ENCODE measurements around the gene DSE.
A peak's percentile ranks its signal among the peaks of the same experiment; 100 is the strongest.
"Not testable (repeated sequence)": the region's sequence is repeated elsewhere in the genome, so short reads cannot be mapped to it uniquely, and the experiment has no call there.

The DSE gene

GRCh38 chr6:116370760-116371119 lies at the start of gene DSE:
TSS of gene DSE (plus strand) at chr6:116370947. CDS start at chr6:116399251, 28,304 bp downstream.
- Histone ChIP-seq H3K27ac (ENCODE audit: low read depth, low read length) (peak within 1 kb of the TSS; percentile 84), H3K27me3 (ENCODE audit: control insufficient read depth in 1 of 2, insufficient read depth in 2 of 2, low read length in 2 of 2) (peaks cover 0 to 4% of the 10 kb centered on the region in 2 donors), H3K4me1 (ENCODE audit: control insufficient read depth in 1 of 2, insufficient read depth in 2 of 2, low read length in 2 of 2) (peaks cover 4 to 6% of the 10 kb centered on the region in 2 donors), H3K4me3 (ENCODE audit: low read depth in 1 of 2, low read length in 2 of 2) (peak within 1 kb of the TSS; percentile 68 to 70), H3K9ac (ENCODE audit: low read depth in 1 of 2, low read length in 2 of 2) (peak within 1 kb of the TSS; percentile 51 to 64), H3K36me3 (ENCODE audit: control insufficient read depth in 1 of 2, insufficient read depth in 2 of 2, low read length in 2 of 2) (no peaks in the 10 kb centered on the region), H3K9me3 (ENCODE audit: control insufficient read depth in 1 of 2, low read length in 2 of 2) (no peaks in the 10 kb centered on the region)

DNA sequence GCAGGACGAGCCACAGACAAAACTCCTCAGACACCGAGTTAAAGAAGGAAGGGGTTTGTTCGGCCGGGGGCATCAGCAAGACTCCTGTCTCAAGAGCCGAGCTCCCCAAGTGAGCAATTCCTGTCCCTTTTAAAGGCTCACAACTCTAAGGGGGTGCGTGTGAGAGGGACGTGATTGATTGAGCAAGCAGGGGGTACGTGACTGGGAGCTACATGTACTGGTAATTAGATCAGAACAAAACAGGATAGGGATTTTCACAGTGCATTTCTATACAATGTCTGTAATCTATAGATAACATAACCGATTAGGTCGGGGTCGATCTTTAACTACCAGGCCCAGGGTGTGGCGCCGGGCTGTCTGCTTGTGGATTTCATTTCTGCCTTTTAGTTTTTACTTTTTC lies 48.8 kb upstream of the DSE start:
- not testable (repeated sequence) for H3K9me3 ChIP-seq (ENCODE audit: control insufficient read depth in 1 of 2, low read length in 2 of 2); H3K9ac ChIP-seq (ENCODE audit: low read depth in 1 of 2, low read length in 2 of 2); H3K27ac ChIP-seq (ENCODE audit: low read depth, low read length); H3K36me3 ChIP-seq (ENCODE audit: control insufficient read depth in 1 of 2, insufficient read depth in 2 of 2, low read length in 2 of 2); H3K27me3 ChIP-seq (ENCODE audit: control insufficient read depth in 1 of 2, insufficient read depth in 2 of 2, low read length in 2 of 2); H3K4me1 ChIP-seq (ENCODE audit: control insufficient read depth in 1 of 2, insufficient read depth in 2 of 2, low read length in 2 of 2); H3K4me3 ChIP-seq (ENCODE audit: low read depth in 1 of 2, low read length in 2 of 2)

DNA sequence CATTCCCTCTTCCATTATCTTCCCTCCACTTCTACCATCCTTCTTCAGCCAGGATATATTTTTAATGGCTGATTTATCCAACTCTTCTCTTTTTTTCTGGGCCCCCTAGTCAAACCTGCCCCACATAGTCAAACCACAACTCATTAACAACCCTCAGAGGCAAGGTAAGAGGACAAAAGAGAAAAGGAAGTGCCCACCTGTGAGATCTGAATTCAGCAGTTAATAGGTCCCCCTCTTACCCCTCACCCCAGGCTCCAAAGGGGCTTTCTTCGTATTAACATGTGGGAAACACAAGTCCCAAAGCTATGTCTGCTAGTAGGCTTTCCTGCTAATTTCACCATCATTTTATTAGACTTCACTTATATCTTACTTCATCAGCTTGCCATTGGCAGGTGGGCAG lies 46.9 kb upstream of the DSE start:
- H3K9me3 ChIP-seq (ENCODE audit: control insufficient read depth in 1 of 2, low read length in 2 of 2) = no peaks in the 10 kb centered on the region
- no peak overlapping the region for H3K27ac ChIP-seq (ENCODE audit: low read depth, low read length)
- no peaks in the 10 kb centered on the region for H3K27me3 ChIP-seq (ENCODE audit: control insufficient read depth in 1 of 2, insufficient read depth in 2 of 2, low read length in 2 of 2)
- H3K36me3 ChIP-seq (ENCODE audit: control insufficient read depth in 1 of 2, insufficient read depth in 2 of 2, low read length in 2 of 2) = no peaks in the 10 kb centered on the region
- no peak overlapping the region for H3K4me3 ChIP-seq (ENCODE audit: low read depth in 1 of 2, low read length in 2 of 2)
- no peaks in the 10 kb centered on the region for H3K4me1 ChIP-seq (ENCODE audit: control insufficient read depth in 1 of 2, insufficient read depth in 2 of 2, low read length in 2 of 2)
- no peak overlapping the region for H3K9ac ChIP-seq (ENCODE audit: low read depth in 1 of 2, low read length in 2 of 2)

GRCh38 chr6:116325634-116326132 lies 45.1 kb upstream of the DSE start:
- not testable (repeated sequence) for H3K4me3 ChIP-seq (ENCODE audit: low read depth in 1 of 2, low read length in 2 of 2); H3K27me3 ChIP-seq (ENCODE audit: control insufficient read depth in 1 of 2, insufficient read depth in 2 of 2, low read length in 2 of 2); H3K9ac ChIP-seq (ENCODE audit: low read depth in 1 of 2, low read length in 2 of 2); H3K27ac ChIP-seq (ENCODE audit: low read depth, low read length); H3K4me1 ChIP-seq (ENCODE audit: control insufficient read depth in 1 of 2, insufficient read depth in 2 of 2, low read length in 2 of 2); H3K9me3 ChIP-seq (ENCODE audit: control insufficient read depth in 1 of 2, low read length in 2 of 2); H3K36me3 ChIP-seq (ENCODE audit: control insufficient read depth in 1 of 2, insufficient read depth in 2 of 2, low read length in 2 of 2)

GRCh38 chr6:116326181-116326671 lies 44.5 kb upstream of the DSE start:
- Histone ChIP-seq H3K9me3 (ENCODE audit: control insufficient read depth in 1 of 2, low read length in 2 of 2) (no peaks in the 10 kb centered on the region), H3K4me3 (ENCODE audit: low read depth in 1 of 2, low read length in 2 of 2) (no peak overlapping the region), H3K36me3 (ENCODE audit: control insufficient read depth in 1 of 2, insufficient read depth in 2 of 2, low read length in 2 of 2) (no peaks in the 10 kb centered on the region), H3K27ac (ENCODE audit: low read depth, low read length) (no peak overlapping the region), H3K4me1 (ENCODE audit: control insufficient read depth in 1 of 2, insufficient read depth in 2 of 2, low read length in 2 of 2) (no peaks in the 10 kb centered on the region), H3K9ac (ENCODE audit: low read depth in 1 of 2, low read length in 2 of 2) (no peak overlapping the region), H3K27me3 (ENCODE audit: control insufficient read depth in 1 of 2, insufficient read depth in 2 of 2, low read length in 2 of 2) (no peaks in the 10 kb centered on the region)

DNA sequence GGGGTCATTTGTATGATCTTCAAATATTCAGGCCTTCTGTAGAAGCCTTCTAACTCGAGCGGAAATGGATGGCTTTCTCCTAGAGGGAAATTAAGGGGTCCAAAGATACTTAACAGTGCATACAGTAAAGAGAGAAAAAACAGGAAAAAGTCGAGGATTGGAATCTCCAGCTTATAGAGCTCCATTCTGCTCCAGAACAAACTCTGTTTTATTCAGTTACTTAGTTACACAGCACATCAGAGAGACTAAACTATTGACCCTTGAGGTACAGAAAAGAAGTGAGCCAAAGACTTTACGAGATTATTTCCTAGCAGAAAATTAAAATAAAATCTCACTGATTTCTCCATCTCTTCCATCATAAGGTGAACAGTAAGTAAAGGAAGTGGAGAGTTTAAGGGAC lies 43.8 kb upstream of the DSE start:
- Histone ChIP-seq H3K4me1 (ENCODE audit: control insufficient read depth in 1 of 2, insufficient read depth in 2 of 2, low read length in 2 of 2) (no peaks in the 10 kb centered on the region), H3K9ac (ENCODE audit: low read depth in 1 of 2, low read length in 2 of 2) (no peak overlapping the region), H3K27me3 (ENCODE audit: control insufficient read depth in 1 of 2, insufficient read depth in 2 of 2, low read length in 2 of 2) (no peaks in the 10 kb centered on the region), H3K36me3 (ENCODE audit: control insufficient read depth in 1 of 2, insufficient read depth in 2 of 2, low read length in 2 of 2) (no peaks in the 10 kb centered on the region), H3K27ac (ENCODE audit: low read depth, low read length) (no peak overlapping the region), H3K4me3 (ENCODE audit: low read depth in 1 of 2, low read length in 2 of 2) (no peak overlapping the region), H3K9me3 (ENCODE audit: control insufficient read depth in 1 of 2, low read length in 2 of 2) (no peaks in the 10 kb centered on the region)

GRCh38 chr6:116327803-116328527 lies 42.8 kb upstream of the DSE start:
- Histone ChIP-seq H3K4me1 (ENCODE audit: control insufficient read depth in 1 of 2, insufficient read depth in 2 of 2, low read length in 2 of 2) (no peaks in the 10 kb centered on the region), H3K27me3 (ENCODE audit: control insufficient read depth in 1 of 2, insufficient read depth in 2 of 2, low read length in 2 of 2) (no peaks in the 10 kb centered on the region), H3K27ac (ENCODE audit: low read depth, low read length) (no peak overlapping the region), H3K4me3 (ENCODE audit: low read depth in 1 of 2, low read length in 2 of 2) (no peak overlapping the region), H3K9me3 (ENCODE audit: control insufficient read depth in 1 of 2, low read length in 2 of 2) (no peaks in the 10 kb centered on the region), H3K9ac (ENCODE audit: low read depth in 1 of 2, low read length in 2 of 2) (no peak overlapping the region), H3K36me3 (ENCODE audit: control insufficient read depth in 1 of 2, insufficient read depth in 2 of 2, low read length in 2 of 2) (no peaks in the 10 kb centered on the region)

GRCh38 chr6:116328528-116328903 lies 42.2 kb upstream of the DSE start:
- no peaks in the 10 kb centered on the region for H3K9me3 ChIP-seq (ENCODE audit: control insufficient read depth in 1 of 2, low read length in 2 of 2)
- no peak overlapping the region for H3K27ac ChIP-seq (ENCODE audit: low read depth, low read length)
- no peak overlapping the region for H3K4me3 ChIP-seq (ENCODE audit: low read depth in 1 of 2, low read length in 2 of 2)
- H3K27me3 ChIP-seq (ENCODE audit: control insufficient read depth in 1 of 2, insufficient read depth in 2 of 2, low read length in 2 of 2) = no peaks in the 10 kb centered on the region
- H3K36me3 ChIP-seq (ENCODE audit: control insufficient read depth in 1 of 2, insufficient read depth in 2 of 2, low read length in 2 of 2) = no peaks in the 10 kb centered on the region
- no peaks in the 10 kb centered on the region for H3K4me1 ChIP-seq (ENCODE audit: control insufficient read depth in 1 of 2, insufficient read depth in 2 of 2, low read length in 2 of 2)
- H3K9ac ChIP-seq (ENCODE audit: low read depth in 1 of 2, low read length in 2 of 2) = no peak overlapping the region

GRCh38 chr6:116329156-116329555 lies 41.6 kb upstream of the DSE start:
- no peak overlapping the region for H3K9ac ChIP-seq (ENCODE audit: low read depth in 1 of 2, low read length in 2 of 2)
- H3K27ac ChIP-seq (ENCODE audit: low read depth, low read length) = no peak overlapping the region
- H3K4me1 ChIP-seq (ENCODE audit: control insufficient read depth in 1 of 2, insufficient read depth in 2 of 2, low read length in 2 of 2) = no peaks in the 10 kb centered on the region
- no peaks in the 10 kb centered on the region for H3K36me3 ChIP-seq (ENCODE audit: control insufficient read depth in 1 of 2, insufficient read depth in 2 of 2, low read length in 2 of 2)
- no peaks in the 10 kb centered on the region for H3K9me3 ChIP-seq (ENCODE audit: control insufficient read depth in 1 of 2, low read length in 2 of 2)
- H3K4me3 ChIP-seq (ENCODE audit: low read depth in 1 of 2, low read length in 2 of 2) = no peak overlapping the region
- no peaks in the 10 kb centered on the region for H3K27me3 ChIP-seq (ENCODE audit: control insufficient read depth in 1 of 2, insufficient read depth in 2 of 2, low read length in 2 of 2)

DNA sequence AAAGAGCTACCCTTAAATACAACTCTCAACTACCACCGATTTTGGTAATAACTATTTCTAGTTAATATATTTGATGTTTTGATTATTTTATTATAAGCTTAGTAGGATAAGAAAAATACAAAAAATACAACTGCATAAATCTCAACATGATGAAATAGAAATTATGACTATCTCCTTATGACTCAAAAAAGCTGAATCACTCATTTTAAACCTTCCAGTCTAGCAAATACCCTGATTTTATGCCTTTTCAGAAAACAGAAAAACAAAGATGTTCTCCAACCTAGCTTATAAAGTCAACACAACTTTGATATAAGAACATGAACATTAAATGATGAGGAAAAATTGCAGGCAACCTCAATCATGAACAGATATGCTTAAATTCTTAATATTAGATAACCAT lies 40.2 kb upstream of the DSE start:
- Histone ChIP-seq H3K27ac (ENCODE audit: low read depth, low read length) (no peak overlapping the region), H3K4me1 (ENCODE audit: control insufficient read depth in 1 of 2, insufficient read depth in 2 of 2, low read length in 2 of 2) (no peaks in the 10 kb centered on the region), H3K9ac (ENCODE audit: low read depth in 1 of 2, low read length in 2 of 2) (no peak overlapping the region), H3K27me3 (ENCODE audit: control insufficient read depth in 1 of 2, insufficient read depth in 2 of 2, low read length in 2 of 2) (no peaks in the 10 kb centered on the region), H3K36me3 (ENCODE audit: control insufficient read depth in 1 of 2, insufficient read depth in 2 of 2, low read length in 2 of 2) (no peaks in the 10 kb centered on the region), H3K9me3 (ENCODE audit: control insufficient read depth in 1 of 2, low read length in 2 of 2) (peaks cover 0 to 3% of the 10 kb centered on the region in 2 donors), H3K4me3 (ENCODE audit: low read depth in 1 of 2, low read length in 2 of 2) (no peak overlapping the region)

Data from duodenal mucosa (tissue), 2 donors.